ENCODE measurements around the gene CNNM1. TPM values are rescaled to one million over a fixed set of nuclear protein-coding genes. Genes with fewer than 3 reads are reported as not detected.
A peak's percentile ranks its signal among the peaks of the same experiment; 100 is the strongest.

Gene CNNM1
- polyA plus RNA-seq, 6 donors from 2014 or later = not detected

DNA sequence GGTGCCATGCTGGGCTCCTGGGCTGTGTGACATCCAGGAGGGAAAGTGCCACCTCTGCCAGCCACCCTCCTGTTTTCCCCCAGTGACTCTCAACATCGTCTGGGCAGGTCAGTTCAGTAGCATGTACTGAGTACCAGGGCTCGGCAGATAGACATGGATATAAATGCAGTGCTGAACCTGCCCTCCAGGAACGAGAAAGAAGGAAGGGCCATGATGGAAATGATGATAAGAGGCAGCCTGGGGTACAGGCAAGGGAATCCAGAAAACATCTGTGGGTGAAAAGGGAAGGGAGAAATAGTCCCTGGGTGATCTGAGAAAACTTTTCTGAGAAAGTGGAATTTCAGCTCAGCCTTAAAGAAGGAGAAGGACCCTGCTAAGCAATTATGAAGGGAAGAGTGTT, 12.1 kb downstream of the CNNM1 start:
- Mint-ChIP-seq H3K9me3 (no peaks in the 10 kb centered on the region), H3K4me1 (no peaks in the 10 kb centered on the region), H3K4me3 (no peak overlapping the region), H3K27ac (peak overlapping the region in 1 of 6 donors; percentile 90), H3K27me3 (peaks cover 11 to 22% (median 20%) of the 10 kb centered on the region in 3 donors), H3K36me3 (no peaks in the 10 kb centered on the region)
- ATAC-seq (ENCODE audit: low read depth in 2 of 2) (no peak), DNase-seq (no peak)

DNA sequence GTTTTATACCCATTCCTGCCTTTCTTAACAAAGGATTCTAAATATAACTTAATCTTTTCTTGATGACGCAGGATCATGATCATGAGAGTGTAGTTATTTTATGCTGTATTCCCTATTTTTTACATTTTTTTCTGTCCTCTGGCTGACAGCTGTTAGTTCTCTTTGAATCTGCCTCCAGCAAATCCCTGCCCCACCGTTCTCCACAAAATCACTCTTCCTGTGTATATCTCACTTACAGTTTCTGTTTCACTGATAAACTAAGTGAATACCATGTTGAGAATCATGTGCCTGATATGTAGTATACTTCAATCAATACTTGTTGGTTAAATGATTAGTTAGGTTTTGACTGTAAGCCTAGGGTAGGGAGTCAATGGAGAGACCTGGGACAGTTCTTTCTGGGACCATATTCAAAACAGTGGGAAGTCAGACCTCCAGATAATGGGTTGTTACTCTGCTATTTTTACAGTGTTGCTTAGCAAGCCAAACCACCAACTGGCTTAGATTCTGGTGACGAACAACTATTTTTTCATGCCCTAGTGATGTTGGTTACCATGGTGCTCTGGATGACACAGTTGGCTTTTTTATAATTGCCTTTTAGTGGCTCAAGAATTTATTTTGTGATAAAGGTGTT, 12.8 kb downstream of the CNNM1 start:
- no peak for ATAC-seq (ENCODE audit: low read depth in 2 of 2)
- Mint-ChIP-seq H3K4me1 (no peaks in the 10 kb centered on the region), H3K27ac (no peak overlapping the region), H3K27me3 (peaks cover 11 to 22% (median 17%) of the 10 kb centered on the region in 3 donors), H3K9me3 (no peaks in the 10 kb centered on the region), H3K36me3 (no peaks in the 10 kb centered on the region), H3K4me3 (no peak overlapping the region)
- DNase-seq = no peak

- no peaks in the 10 kb centered on the region for H3K9me3 Mint-ChIP-seq
- no peaks in the 10 kb centered on the region for H3K36me3 Mint-ChIP-seq
- no peaks in the 10 kb centered on the region for H3K4me1 Mint-ChIP-seq
- H3K27ac Mint-ChIP-seq = no peak overlapping the region
- ATAC-seq (ENCODE audit: low read depth in 2 of 2) = no peak
- DNase-seq = no peak
- H3K4me3 Mint-ChIP-seq = no peak overlapping the region
- H3K27me3 Mint-ChIP-seq = peaks cover 11 to 22% (median 18%) of the 10 kb centered on the region in 3 donors
Measured at GRCh38 chr10:99343262-99343661, 14.1 kb downstream of the CNNM1 start.

- ATAC-seq (ENCODE audit: low read depth in 2 of 2) (no peak), DNase-seq (no peak)
- Mint-ChIP-seq H3K9me3 (no peaks in the 10 kb centered on the region), H3K4me1 (no peaks in the 10 kb centered on the region), H3K27me3 (peaks cover 11 to 22% (median 21%) of the 10 kb centered on the region in 3 donors), H3K4me3 (no peak overlapping the region), H3K27ac (no peak overlapping the region), H3K36me3 (no peaks in the 10 kb centered on the region)
Measured at GRCh38 chr10:99344715-99345114, 15.6 kb downstream of the CNNM1 start.

DNA sequence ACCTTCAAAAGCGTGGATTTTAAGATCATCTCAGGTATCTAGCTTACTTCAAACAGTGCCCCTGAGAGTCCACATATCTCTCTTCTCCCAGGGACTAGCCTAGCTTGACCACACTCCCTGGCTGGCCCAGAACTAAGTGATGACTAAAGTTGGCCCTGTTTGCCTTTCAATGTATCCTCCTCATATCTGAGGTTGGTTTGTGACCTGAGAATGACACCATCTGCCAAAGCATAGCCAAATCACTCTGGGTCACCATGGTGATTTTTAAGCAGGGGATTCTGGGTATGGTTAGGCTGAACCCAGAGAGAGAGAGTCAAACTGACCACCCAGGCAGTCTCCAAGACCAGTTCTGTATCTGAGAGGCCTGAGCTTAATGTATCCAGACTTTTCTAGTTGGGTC, 16.2 kb downstream of the CNNM1 start:
- Mint-ChIP-seq H3K27me3 (peaks cover 11 to 22% (median 21%) of the 10 kb centered on the region in 3 donors), H3K36me3 (no peaks in the 10 kb centered on the region), H3K9me3 (no peaks in the 10 kb centered on the region)

DNA sequence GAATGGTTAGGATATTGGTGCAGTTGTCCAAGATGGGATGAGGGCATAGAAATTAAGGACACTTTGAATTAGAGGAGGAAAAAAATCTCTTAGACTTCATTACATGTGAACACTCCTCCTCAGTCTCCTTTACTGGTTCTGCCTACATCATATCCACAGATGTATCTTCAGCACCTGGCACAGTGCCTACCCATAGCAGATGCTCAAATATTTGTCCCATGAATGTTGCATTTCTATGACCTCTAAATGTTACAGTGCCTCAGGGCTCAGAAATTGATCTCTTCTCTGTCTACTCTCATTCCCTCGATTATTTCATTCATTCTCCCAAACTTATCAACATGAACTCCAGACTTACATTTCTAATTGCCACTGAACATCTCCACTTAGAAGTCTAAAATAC, 17.1 kb downstream of the CNNM1 start:
- ATAC-seq (ENCODE audit: low read depth in 2 of 2) (no peak), DNase-seq (no peak)
- no peaks in the 10 kb centered on the region for H3K9me3 Mint-ChIP-seq
- no peak overlapping the region for H3K27ac Mint-ChIP-seq
- H3K4me3 Mint-ChIP-seq = no peak overlapping the region
- H3K36me3 Mint-ChIP-seq = no peaks in the 10 kb centered on the region
- peaks cover 8 to 21% (median 15%) of the 10 kb centered on the region in 3 donors for H3K27me3 Mint-ChIP-seq
- H3K4me1 Mint-ChIP-seq = no peaks in the 10 kb centered on the region

More for the DNA sequence above, 16.2 kb downstream of the CNNM1 start:
- ATAC-seq (ENCODE audit: low read depth in 2 of 2) = no peak
- Mint-ChIP-seq H3K27ac (no peak overlapping the region), H3K4me1 (no peaks in the 10 kb centered on the region), H3K4me3 (no peak overlapping the region)
- DNase-seq = no peak

GRCh38 chr10:99347672-99348071, 18.5 kb downstream of the CNNM1 start:
- H3K9me3 Mint-ChIP-seq = no peaks in the 10 kb centered on the region

DNA sequence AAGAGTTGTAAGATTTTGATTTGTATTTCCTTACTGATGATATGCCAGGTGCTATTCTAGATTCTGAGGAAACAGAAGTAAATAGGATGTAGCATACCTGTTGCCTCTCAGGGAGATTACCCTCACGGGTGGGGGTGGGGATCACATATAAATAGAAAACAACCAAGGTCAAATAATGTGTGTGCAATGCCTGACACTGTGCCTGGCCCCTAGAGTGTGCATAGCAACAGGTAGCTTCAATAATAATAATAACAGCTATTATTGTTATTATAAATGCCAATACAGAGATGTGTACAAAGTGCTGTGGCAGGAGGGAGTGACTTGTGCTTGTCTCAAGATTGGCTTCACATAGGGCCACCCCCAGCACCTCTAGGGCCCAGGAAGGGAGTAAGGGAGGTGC, 24.0 kb downstream of the CNNM1 start:
- Mint-ChIP-seq H3K27me3 (peaks cover 0 to 22% (median 4%) of the 10 kb centered on the region in 3 donors), H3K4me3 (no peak overlapping the region), H3K4me1 (no peaks in the 10 kb centered on the region), H3K9me3 (no peaks in the 10 kb centered on the region), H3K36me3 (no peaks in the 10 kb centered on the region), H3K27ac (no peak overlapping the region)
- DNase-seq = no peak
- ATAC-seq (ENCODE audit: low read depth in 2 of 2) = no peak

More at GRCh38 chr10:99347672-99348071, 18.5 kb downstream of the CNNM1 start:
- Mint-ChIP-seq H3K4me1 (no peaks in the 10 kb centered on the region), H3K36me3 (no peaks in the 10 kb centered on the region), H3K27ac (no peak overlapping the region), H3K4me3 (no peak overlapping the region), H3K27me3 (peaks cover 5 to 21% (median 17%) of the 10 kb centered on the region in 3 donors)
- no peak for DNase-seq
- no peak for ATAC-seq (ENCODE audit: low read depth in 2 of 2)

- ATAC-seq (ENCODE audit: low read depth in 2 of 2) (no peak), DNase-seq (no peak)
- Mint-ChIP-seq H3K4me3 (no peak overlapping the region), H3K4me1 (peaks cover 0 to 20% (median 10%) of the 10 kb centered on the region in 3 donors), H3K27ac (no peak overlapping the region), H3K27me3 (peaks cover 0 to 9% (median 0%) of the 10 kb centered on the region in 3 donors), H3K36me3 (no peaks in the 10 kb centered on the region), H3K9me3 (no peaks in the 10 kb centered on the region)
Measured at GRCh38 chr10:99357691-99358090, 28.5 kb downstream of the CNNM1 start.

GRCh38 chr10:99358101-99358500, 28.9 kb downstream of the CNNM1 start:
- no peak for DNase-seq
- Mint-ChIP-seq H3K9me3 (no peaks in the 10 kb centered on the region), H3K27me3 (peaks cover 0 to 9% (median 0%) of the 10 kb centered on the region in 3 donors), H3K36me3 (no peaks in the 10 kb centered on the region), H3K27ac (no peak overlapping the region), H3K4me3 (no peak overlapping the region), H3K4me1 (peaks cover 0 to 20% (median 10%) of the 10 kb centered on the region in 3 donors)
- no peak for ATAC-seq (ENCODE audit: low read depth in 2 of 2)

- no peaks in the 10 kb centered on the region for H3K9me3 Mint-ChIP-seq
- DNase-seq = no peak
- H3K27me3 Mint-ChIP-seq = no peaks in the 10 kb centered on the region
Measured at GRCh38 chr10:99360934-99361333, 31.8 kb downstream of the CNNM1 start.

GRCh38 chr10:99364125-99364524, 35.0 kb downstream of the CNNM1 start:
- H3K27ac Mint-ChIP-seq = no peak overlapping the region
- no peaks in the 10 kb centered on the region for H3K36me3 Mint-ChIP-seq
- DNase-seq (no peak), ATAC-seq (ENCODE audit: low read depth in 2 of 2) (no peak)
- no peaks in the 10 kb centered on the region for H3K9me3 Mint-ChIP-seq
- peaks cover 0 to 4% (median 4%) of the 10 kb centered on the region in 3 donors for H3K27me3 Mint-ChIP-seq
- H3K4me1 Mint-ChIP-seq = peaks cover 0 to 17% (median 10%) of the 10 kb centered on the region in 3 donors
- H3K4me3 Mint-ChIP-seq = no peak overlapping the region

More at GRCh38 chr10:99360934-99361333, 31.8 kb downstream of the CNNM1 start:
- ATAC-seq (ENCODE audit: low read depth in 2 of 2) = no peak
- Mint-ChIP-seq H3K27ac (no peak overlapping the region), H3K4me3 (no peak overlapping the region), H3K36me3 (no peaks in the 10 kb centered on the region), H3K4me1 (peaks cover 0 to 20% (median 10%) of the 10 kb centered on the region in 3 donors)

GRCh38 chr10:99365311-99365710, 36.2 kb downstream of the CNNM1 start:
- Mint-ChIP-seq H3K27me3 (peaks cover 4 to 12% (median 6%) of the 10 kb centered on the region in 3 donors), H3K27ac (no peak overlapping the region), H3K9me3 (no peaks in the 10 kb centered on the region), H3K4me1 (peaks cover 0 to 5% (median 0%) of the 10 kb centered on the region in 3 donors), H3K36me3 (no peaks in the 10 kb centered on the region), H3K4me3 (no peak overlapping the region)
- DNase-seq = no peak
- no peak for ATAC-seq (ENCODE audit: low read depth in 2 of 2)

GRCh38 chr10:99365736-99366135, 36.6 kb downstream of the CNNM1 start:
- DNase-seq (no peak), ATAC-seq (ENCODE audit: low read depth in 2 of 2) (no peak)
- Mint-ChIP-seq H3K27ac (no peak overlapping the region), H3K36me3 (no peaks in the 10 kb centered on the region), H3K27me3 (peaks cover 4 to 12% (median 6%) of the 10 kb centered on the region in 3 donors), H3K9me3 (no peaks in the 10 kb centered on the region), H3K4me3 (no peak overlapping the region), H3K4me1 (peaks cover 0 to 1% (median 0%) of the 10 kb centered on the region in 3 donors)
